Colon (tissue), 2 donors: ENCODE data around the gene STIP1.

Experiments used
- FAIRE-seq: peaks from 2 replicates; lab custom pipeline; 2012; peaks lifted over from hg19 to GRCh38; lab: Jason Lieb, UNC
- donor health status: control.
- donor health status: control.

Gene STIP1

DNA sequence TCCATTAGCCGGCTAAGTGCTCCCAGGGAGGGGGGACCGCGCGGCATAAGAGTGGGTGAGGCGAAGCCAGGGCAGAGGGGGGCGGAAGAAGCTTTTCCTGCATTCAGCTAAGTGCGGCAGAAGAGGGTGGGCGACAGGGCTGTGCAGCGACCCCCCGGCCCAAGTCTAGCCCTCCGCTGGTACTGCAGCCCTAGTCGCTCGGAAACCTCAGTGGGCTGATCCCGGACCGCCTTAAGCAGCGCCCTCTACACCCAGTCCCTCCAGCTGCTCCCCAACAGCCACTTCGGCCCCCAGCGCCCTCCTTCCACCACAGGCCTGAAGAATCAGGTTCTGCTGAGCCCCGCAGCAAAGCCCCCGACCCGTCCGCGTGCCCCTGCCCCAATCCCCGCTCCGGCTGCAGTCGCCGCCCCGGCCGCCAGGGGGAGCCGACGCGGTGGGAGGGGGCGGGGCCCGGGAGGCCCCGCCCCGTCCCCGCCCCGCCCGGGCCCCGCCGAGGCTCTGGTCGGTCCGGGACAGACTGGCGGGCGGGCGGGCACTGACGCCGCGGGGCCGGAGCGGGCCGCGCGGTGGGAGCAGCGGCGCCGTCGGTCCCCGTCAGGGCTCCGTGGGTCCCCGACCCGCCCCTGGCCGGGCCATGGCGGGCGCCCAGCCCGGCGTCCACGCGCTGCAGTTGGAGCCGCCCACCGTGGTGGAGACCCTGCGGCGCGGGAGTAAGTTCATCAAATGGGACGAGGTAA, 65.2 kb downstream of the STIP1 start, which contains the start of gene PLCB3:
PLCB3 (plus strand) TSS at position 515 of the 737 bp plus-strand sequence; CDS start at position 635, 120 bp downstream.
- no peak for FAIRE-seq

DNA sequence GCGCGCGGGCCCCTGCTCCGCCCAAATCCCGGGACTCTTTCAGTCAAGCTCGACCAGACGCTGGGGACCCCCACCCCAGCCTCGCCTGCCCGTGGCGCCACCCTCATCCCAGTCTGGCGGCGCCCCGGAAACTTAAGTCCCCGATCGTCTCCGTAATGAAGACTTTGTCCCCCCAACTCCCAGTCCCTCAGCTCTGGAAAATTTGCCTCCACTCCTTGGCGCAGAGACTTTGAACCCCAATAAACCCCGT, 65.7 kb downstream of the STIP1 start:
- FAIRE-seq: no peak

DNA sequence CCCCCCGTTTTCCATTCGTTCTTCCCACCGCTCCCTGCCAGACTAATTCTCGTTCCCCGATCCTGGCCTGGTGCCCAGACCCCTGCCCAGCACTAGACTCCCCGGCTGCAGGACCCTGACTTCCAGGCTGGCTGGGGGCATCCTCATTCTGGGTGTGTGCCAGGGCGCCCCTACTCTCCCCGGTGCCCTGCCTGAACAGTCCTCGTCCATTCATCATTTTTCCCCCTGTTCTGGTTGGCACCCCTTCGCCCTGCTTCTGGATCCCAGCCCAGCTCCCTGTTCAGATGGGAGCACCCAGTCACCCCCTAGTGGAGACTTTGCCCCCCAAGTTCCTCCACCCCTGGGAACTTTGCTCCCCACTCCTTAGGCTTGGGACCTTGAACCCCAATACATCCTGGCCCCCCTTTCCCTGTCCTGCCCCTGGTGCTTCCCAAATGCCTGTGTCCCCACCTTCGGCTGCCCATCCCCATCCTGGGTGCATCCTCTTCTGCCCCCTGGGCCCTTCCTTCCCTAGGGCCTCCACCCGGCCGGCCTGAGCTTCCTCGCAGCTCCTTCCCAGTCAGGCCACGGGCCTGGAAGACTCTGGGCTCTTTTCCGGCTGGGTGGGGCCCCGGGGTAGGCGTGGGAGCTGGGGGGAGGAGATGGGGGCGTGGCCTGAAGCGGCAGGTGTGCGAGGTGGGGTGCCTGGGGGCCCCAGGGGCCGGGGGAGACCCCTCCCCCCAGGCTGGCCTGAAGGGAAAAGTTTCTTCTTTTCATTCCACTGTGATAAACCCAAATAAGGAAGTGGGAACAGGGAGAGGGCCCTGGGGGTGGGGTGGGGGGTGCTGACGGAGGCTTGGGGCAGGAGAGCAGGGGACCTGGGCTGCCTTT, 66.3 kb downstream of the STIP1 start:
- no peak for FAIRE-seq

DNA sequence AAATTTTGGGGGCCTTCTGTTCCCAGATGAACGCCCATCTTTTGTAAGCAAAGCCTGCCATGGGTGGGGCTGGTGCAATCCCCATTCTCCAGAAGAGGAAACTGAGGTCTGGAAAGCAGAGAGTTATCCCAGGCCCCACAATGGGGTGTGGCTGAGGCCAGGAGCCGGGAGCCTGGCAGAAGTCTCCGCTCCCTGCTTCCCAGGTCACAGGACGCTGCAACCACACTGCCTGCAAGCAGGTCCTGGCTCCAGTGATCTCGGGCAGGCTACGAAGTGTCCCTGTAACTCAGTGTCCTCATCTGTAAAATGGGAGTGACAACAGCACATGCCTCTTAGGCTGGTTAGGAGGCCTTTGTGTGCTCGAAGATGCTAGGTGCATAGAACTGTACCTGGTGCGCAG, 67.1 kb downstream of the STIP1 start:
- FAIRE-seq: no peak

DNA sequence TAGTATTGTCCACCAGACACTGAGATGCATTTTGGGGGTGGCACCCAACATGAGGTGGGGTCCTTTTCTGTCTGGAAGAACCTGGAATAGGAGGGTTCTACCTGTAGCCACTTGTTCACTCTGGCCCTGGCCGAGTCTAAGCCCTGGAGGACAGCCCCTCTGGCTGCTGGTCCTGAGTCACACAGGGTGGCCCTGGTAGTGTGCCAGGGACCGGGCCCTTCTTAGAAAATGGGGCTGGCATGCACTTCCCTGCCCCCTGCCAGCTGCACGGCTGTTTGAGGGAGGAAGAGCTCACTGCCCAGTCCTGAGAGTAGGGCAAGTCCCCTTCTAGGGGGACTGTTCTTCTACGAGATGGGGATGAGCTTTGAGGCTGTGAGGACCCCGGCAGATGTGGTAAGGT, 67.5 kb downstream of the STIP1 start:
- FAIRE-seq: no peak
